ENCODE measurements around the gene EIF3B. TPM values are rescaled to one million over a fixed set of nuclear protein-coding genes. Genes with fewer than 3 reads are reported as not detected.

The EIF3B gene
- total RNA-seq, result 232 and 247 TPM in 2 replicates

GRCh38 chr7:2354186-2354938 is at the start of gene EIF3B:
EIF3B (plus strand) TSS chr7:2354827; CDS start chr7:2354922, 95 bp downstream.

DNA sequence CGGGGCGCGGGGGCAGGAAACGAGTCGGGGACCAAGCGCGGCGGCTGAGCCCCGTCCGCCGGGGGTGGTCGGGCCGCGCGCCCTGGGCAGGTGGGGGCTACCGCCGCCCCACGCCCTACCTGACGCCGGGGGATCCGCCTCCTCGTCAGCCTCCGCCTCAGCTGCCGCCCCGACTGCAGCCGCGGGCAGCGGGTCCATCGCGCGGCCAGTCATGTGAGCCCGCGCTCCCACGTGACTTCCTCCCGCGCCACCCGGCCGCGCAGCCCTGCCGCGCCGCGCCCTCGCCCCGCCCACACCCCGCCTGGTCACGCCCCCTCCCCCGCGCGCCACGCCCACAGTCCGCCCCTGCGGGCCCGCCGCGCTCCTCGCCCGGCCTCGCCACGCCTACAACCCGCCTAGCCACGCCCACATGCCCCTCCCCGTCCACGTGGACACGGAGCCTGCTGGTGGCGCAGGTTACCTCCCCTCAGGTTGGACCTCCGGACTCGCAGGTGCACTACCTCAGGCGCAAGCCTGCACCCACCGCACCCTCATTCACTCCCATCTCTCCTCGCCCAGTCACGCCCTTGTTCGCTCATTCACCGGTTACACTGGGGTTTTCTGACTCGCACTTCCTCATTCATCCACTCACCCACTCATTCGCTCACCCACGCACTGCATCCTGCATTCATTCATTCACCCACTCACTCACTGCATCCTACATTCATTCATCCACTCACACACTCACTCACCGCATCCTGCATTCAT is 40.2 kb upstream of the EIF3B start, which contains the start of gene SNX8:
Gene SNX8, minus strand, starts transcription at position 233 of the 747 bp plus-strand sequence. Its CDS starts 20 bp downstream, at position 213.

DNA sequence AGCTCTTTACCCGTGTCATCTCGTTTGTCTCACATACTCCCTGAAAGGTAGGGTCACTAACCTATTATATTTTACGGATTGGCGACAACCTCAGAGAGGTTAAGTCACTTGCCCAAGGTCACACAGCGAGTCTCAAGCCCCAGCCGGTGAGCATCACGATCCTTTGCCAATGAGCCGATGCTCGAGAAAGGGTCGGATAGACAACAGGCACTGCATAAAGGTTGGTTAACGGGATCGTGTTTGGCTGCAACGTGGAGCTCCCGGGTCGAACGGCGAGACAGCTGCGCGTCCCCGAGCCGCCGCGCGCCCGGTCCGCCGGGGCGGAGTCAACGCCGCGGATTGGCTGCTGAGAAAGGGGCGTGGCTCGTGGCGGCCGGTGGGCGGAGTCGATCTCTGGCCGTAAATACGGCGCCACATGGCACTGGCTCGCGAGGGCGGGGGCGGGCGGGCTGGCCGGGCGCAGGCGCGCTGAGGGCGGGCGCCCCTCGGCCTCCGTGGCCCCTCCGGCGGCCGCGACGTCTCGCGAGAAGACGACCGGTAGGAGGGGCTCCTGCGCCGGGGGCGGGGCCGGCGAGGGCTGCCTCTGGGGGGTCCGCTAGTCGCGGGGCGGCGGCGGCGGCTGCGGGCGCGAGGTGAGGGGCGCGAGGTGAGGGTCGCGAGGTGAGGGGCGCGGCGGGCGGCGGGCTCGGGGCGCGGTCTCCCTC is 48.5 kb downstream of the EIF3B start, which contains the start of gene CHST12:
Gene CHST12, plus strand, starts transcription at position 598 of the 704 bp plus-strand sequence. CDS start 29,029 bp downstream, outside the sequence.

Other genes with a start within 250 kb of the EIF3B start
- gene MAD1L1, start 121.9 kb upstream of the EIF3B start, total RNA-seq, result 68.5 and 72.6 TPM in 2 replicates
- 12.0 and 12.1 TPM in 2 replicates for gene MRM2, start 112.6 kb upstream of the EIF3B start, total RNA-seq
- gene NUDT1, start 112.6 kb upstream of the EIF3B start, total RNA-seq, result 17.3 and 17.5 TPM in 2 replicates
- 6.4 and 8.0 TPM in 2 replicates for gene SNX8, start 40.4 kb upstream of the EIF3B start, total RNA-seq
- 4.6 and 6.7 TPM in 2 replicates for gene CHST12, start 48.8 kb downstream of the EIF3B start, total RNA-seq
- not detected in 2 replicates for gene GRIFIN, start 121.6 kb downstream of the EIF3B start, total RNA-seq
- 13.6 and 24.8 TPM in 2 replicates for gene LFNG, start 164.9 kb downstream of the EIF3B start, total RNA-seq
- gene BRAT1, start 200.7 kb downstream of the EIF3B start, total RNA-seq, result 13.8 and 21.1 TPM in 2 replicates
- 6.0 and 6.9 TPM in 2 replicates for gene IQCE, start 204.2 kb downstream of the EIF3B start, total RNA-seq